Activated CD4-positive, alpha-beta T cell treated with anti-CD3 and anti-CD28 coated beads for 4 hours (primary cell): ENCODE data around the gene TFF1.

Experiments
- DNase-seq, 2 donors: peaks; one replicate each; pipeline ENCODE4 v3.0.0-alpha.2; 2020

Gene TFF1

GRCh38 chr21:42397746-42398394 is 31.5 kb upstream of the TFF1 start:
- DNase-seq, result no peak

- DNase-seq, result no peak
These were observed 30.7 kb upstream of the TFF1 start for GRCh38 chr21:42396799-42397745.

GRCh38 chr21:42395905-42396651 is 29.7 kb upstream of the TFF1 start, which contains the start of gene TMPRSS3:
TMPRSS3 (minus strand) TSS chr21:42396052; CDS start chr21:42395417, 635 bp downstream.
- no peak for DNase-seq

GRCh38 chr21:42395302-42395701 is 29.0 kb upstream of the TFF1 start:
- DNase-seq, result no peak

- no peak for DNase-seq
These were observed 27.2 kb upstream of the TFF1 start for GRCh38 chr21:42393443-42393950.

GRCh38 chr21:42392731-42393442 is 26.6 kb upstream of the TFF1 start:
- DNase-seq, result peak in 1 of 2 donors; percentile 45

- DNase-seq, result no peak
These were observed 25.0 kb upstream of the TFF1 start for GRCh38 chr21:42391297-42391696.

- no peak for DNase-seq
These were observed 24.4 kb upstream of the TFF1 start for GRCh38 chr21:42390696-42391095.

- DNase-seq, result no peak
These were observed 23.9 kb upstream of the TFF1 start for GRCh38 chr21:42390193-42390592.

GRCh38 chr21:42389449-42389835 is 23.1 kb upstream of the TFF1 start:
- no peak for DNase-seq

GRCh38 chr21:42388740-42389448 is 22.6 kb upstream of the TFF1 start:
- DNase-seq, result no peak

- no peak for DNase-seq
These were observed 21.6 kb upstream of the TFF1 start for GRCh38 chr21:42387843-42388340.

- DNase-seq, result no peak
These were observed 20.8 kb upstream of the TFF1 start for GRCh38 chr21:42387164-42387563.

- DNase-seq, result no peak
These were observed 19.8 kb upstream of the TFF1 start for GRCh38 chr21:42386034-42386591.

GRCh38 chr21:42385619-42386018 is 19.3 kb upstream of the TFF1 start:
- DNase-seq, result no peak

GRCh38 chr21:42384989-42385388 is 18.7 kb upstream of the TFF1 start:
- no peak for DNase-seq

- no peak for DNase-seq
These were observed 18.0 kb upstream of the TFF1 start for GRCh38 chr21:42384156-42384945.

GRCh38 chr21:42383331-42383730 is 17.0 kb upstream of the TFF1 start:
- DNase-seq, result no peak

GRCh38 chr21:42382915-42383314 is 16.6 kb upstream of the TFF1 start:
- no peak for DNase-seq

- DNase-seq, result peak; percentile 38 to 55
These were observed 15.1 kb upstream of the TFF1 start for GRCh38 chr21:42381347-42381984.
